Thoracic aorta (tissue), 2 donors: ENCODE data around the gene SEZ6. TPM values are rescaled to one million over a fixed set of nuclear protein-coding genes. Genes with fewer than 3 reads are reported as not detected.

Experiments
- ATAC-seq: fragments of 150-250 bp; one replicate; pipeline ENCODE4 v1.8.0; 2017; ENCODE audit warnings: low read depth; ENCODE audit not compliant: insufficient number of reproducible peaks, low FRiP score
- DNase-seq: peaks from one replicate; pipeline ENCODE4 v3.0.0-alpha.2; 2020; ENCODE audit warnings: low spot score
- H3K27ac ChIP-seq, 2 donors: fragments of 200-600 bp; sonication (generic); 1 replicate in 1 of 2; 2 replicates in 1 of 2; pipeline ENCODE4 v1.5.1; 2016; ENCODE audit warnings: mild to moderate bottlenecking in 2 of 2, moderate library complexity in 2 of 2
- H3K27me3 ChIP-seq: fragments of 200-600 bp; sonication (generic); replicated peaks from 2 replicates; pipeline ENCODE4 v1.6.0; 2016; ENCODE audit warnings: mild to moderate bottlenecking; ENCODE audit not compliant: insufficient read depth
- H3K36me3 ChIP-seq: fragments of 200-600 bp; sonication (generic); one replicate; pipeline ENCODE4 v1.5.1; 2016
- H3K4me1 ChIP-seq, 2 donors: fragments of 200-600 bp; sonication (generic); 1 replicate in 1 of 2; 2 replicates in 1 of 2; pipeline versions ENCODE4 v1.5.1 to v1.6.0; 2016; ENCODE audit warnings: low read depth in 2 of 2, mild to moderate bottlenecking in 1 of 2; ENCODE audit not compliant: control insufficient read depth in 1 of 2
- H3K4me3 ChIP-seq: fragments of 200-600 bp; sonication (generic); 2 replicates; pipeline ENCODE4 v1.5.1; 2016; ENCODE audit warnings: mild to moderate bottlenecking
- H3K9me3 ChIP-seq: fragments of 200-600 bp; sonication (generic); 2 replicates; pipeline ENCODE4 v1.5.1; 2016
- total RNA-seq, 2 donors: library from RNA; depleted of rRNA; stranded (reverse); fragments of >200 nt; gene quantifications; one replicate each; pipeline versions ENCODE4 v1.1.0 to v1.2.3, GENCODE V29; 2016
- TF ChIP-seq, protein P1 (sequence below): fragments of 200-600 bp; sonication (generic); IDR thresholded peaks from one replicate; pipeline ENCODE4 v1.5.1; 2019; ENCODE audit warnings: antibody characterized with exemption

SEZ6 gene
- total RNA-seq, 2 donors from 2014 or later, result not detected

DNA sequence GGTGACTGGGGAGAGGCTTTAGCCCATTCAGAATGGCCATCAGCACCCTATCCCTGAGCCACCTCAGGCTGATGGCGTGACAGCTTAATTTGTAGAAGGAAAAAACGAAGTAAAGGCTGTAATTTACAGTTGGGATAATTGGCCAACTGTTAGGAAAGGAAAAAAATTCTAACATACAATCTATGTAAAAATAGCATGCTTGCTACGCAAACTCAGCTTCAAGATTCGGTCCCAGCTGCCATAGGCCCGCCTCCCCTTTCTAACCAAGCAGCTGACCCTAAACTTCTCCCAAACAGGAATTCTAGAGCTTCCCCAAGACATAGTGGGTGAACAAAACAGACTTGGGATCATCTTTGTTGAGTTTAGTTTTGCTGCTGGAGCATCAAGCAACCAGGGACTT, 4.9 kb downstream of the SEZ6 start:
- Histone ChIP-seq H3K4me1 (no peaks in the 10 kb centered on the region), H3K9me3 (no peaks in the 10 kb centered on the region), H3K4me3 (no peak overlapping the region), H3K27ac (no peak overlapping the region), H3K36me3 (no peaks in the 10 kb centered on the region), H3K27me3 (no peaks in the 10 kb centered on the region)
- DNase-seq, result no peak
- ATAC-seq, result no peak
- TF ChIP-seq, protein P1, sequence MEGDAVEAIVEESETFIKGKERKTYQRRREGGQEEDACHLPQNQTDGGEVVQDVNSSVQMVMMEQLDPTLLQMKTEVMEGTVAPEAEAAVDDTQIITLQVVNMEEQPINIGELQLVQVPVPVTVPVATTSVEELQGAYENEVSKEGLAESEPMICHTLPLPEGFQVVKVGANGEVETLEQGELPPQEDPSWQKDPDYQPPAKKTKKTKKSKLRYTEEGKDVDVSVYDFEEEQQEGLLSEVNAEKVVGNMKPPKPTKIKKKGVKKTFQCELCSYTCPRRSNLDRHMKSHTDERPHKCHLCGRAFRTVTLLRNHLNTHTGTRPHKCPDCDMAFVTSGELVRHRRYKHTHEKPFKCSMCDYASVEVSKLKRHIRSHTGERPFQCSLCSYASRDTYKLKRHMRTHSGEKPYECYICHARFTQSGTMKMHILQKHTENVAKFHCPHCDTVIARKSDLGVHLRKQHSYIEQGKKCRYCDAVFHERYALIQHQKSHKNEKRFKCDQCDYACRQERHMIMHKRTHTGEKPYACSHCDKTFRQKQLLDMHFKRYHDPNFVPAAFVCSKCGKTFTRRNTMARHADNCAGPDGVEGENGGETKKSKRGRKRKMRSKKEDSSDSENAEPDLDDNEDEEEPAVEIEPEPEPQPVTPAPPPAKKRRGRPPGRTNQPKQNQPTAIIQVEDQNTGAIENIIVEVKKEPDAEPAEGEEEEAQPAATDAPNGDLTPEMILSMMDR, result no peak

DNA sequence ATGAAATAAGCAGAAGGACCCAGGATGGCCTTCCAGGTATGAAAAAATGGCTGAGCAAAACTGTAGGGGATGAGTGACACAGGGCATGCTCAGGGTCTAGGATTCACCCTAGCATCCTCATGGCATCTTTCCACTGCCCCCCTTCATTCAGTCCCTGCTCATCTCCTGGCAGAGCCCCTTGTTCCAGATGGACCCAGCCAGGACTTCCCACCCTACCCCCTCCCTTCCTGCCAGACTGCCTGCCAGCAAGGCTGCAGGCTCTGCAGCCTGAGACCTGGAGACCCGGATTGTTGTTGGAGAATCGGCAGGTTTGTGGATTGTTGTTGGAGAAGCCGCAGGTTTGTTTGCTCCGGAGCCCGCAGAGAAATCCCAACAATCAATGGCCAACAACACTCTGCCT, 6.6 kb downstream of the SEZ6 start:
- ATAC-seq (no peak), DNase-seq (no peak)
- no peaks in the 10 kb centered on the region for H3K9me3 ChIP-seq
- TF ChIP-seq, protein P1, result no peak
- no peaks in the 10 kb centered on the region for H3K27me3 ChIP-seq
- H3K4me3 ChIP-seq, result no peak overlapping the region
- no peaks in the 10 kb centered on the region for H3K4me1 ChIP-seq
- no peaks in the 10 kb centered on the region for H3K36me3 ChIP-seq
- H3K27ac ChIP-seq, result no peak overlapping the region

DNA sequence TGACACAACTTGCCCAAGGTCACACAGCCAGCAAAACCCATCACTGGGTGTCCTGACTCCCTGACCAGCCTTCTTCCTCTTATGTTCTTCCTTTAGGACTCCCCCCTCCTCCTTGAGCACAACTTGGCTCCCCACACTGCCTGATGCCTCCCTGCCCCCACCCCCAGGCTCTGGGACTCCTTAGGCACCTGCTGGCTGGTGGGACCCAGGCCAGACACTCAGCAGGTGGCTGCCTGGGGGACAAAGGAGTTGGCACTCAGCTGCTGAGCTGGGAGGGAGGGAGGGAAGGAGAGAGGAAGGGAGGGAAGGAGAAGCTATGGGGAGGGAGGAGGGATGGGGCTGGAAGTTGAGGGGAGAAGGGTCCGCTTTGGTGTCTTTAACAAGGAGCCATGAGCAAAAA, 8.0 kb downstream of the SEZ6 start:
- no peak overlapping the region for H3K4me3 ChIP-seq
- TF ChIP-seq, protein P1, result no peak
- no peaks in the 10 kb centered on the region for H3K4me1 ChIP-seq
- no peaks in the 10 kb centered on the region for H3K36me3 ChIP-seq
- no peaks in the 10 kb centered on the region for H3K27me3 ChIP-seq
- no peaks in the 10 kb centered on the region for H3K9me3 ChIP-seq
- ATAC-seq, result no peak
- no peak overlapping the region for H3K27ac ChIP-seq
- no peak for DNase-seq

DNA sequence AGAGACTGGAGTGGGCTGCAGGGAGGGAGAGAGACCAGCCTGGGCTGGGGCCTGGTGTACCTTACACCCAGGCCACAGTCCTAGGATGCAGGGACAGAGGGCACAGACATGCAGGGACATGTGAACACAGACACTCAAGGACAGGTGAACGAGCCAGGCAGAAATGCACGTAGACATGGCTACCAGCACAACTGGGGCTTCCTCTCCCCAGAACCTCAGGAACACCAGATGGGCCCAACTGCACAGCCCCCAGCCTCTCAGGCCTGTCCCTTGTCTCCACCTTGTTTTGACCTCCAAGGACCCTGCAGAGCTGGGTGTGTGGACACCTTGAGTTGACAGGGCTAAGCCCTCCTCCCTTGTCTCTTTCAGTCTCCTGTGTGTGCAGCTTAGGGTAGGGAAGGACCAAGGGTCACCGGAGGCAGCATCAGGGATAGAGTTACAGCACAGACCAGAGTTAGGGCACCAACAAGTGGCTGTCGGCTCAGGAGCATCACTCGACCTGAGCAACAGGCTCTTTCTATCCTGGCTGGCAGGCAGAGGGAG, 9.2 kb downstream of the SEZ6 start:
- Histone ChIP-seq H3K27me3 (no peaks in the 10 kb centered on the region), H3K4me1 (no peaks in the 10 kb centered on the region), H3K4me3 (no peak overlapping the region), H3K27ac (no peak overlapping the region), H3K36me3 (no peaks in the 10 kb centered on the region), H3K9me3 (no peaks in the 10 kb centered on the region)
- DNase-seq (no peak), ATAC-seq (no peak)
- TF ChIP-seq, protein P1, result no peak

DNA sequence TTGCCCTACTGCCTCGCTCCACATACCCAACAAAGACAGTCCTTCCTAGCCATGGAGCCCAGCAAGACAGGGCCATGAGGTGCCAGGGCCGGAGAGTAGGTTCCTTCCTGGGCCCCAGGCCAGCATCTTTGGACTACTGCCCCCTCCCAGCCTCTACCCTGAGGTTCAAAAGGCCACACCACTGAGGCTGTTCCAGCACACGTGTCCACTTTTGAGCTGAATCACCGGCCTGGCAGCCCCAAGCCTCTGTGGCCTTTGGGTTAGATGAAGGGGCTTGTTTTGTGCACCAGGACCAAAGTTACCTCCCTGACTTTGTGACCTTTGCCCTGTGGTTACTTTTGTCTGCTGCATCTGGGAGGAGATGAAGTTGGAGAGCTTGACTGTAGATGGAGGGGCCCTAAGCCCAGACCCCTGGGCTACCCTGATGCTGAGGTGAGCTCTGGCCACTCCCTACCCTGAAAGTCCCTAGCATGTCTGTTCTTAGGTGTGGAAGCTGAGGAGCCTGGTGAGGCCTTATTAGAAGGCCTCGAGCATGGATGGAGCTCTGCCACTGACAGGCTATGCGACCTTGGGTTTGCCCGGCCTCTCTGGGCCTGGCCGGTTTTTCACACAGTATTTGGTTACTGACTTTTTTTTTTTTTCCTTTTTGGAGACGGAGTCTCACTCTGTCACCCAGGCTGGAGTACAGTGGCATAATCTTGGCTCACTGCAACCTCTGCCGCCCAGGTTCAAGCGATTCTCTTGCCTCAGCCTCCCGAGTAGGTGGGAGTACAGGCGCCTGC, 12.0 kb downstream of the SEZ6 start:
- H3K4me3 ChIP-seq, result no peak overlapping the region
- H3K9me3 ChIP-seq, result no peaks in the 10 kb centered on the region
- TF ChIP-seq, protein P1, result no peak
- H3K27me3 ChIP-seq, result no peaks in the 10 kb centered on the region
- DNase-seq (no peak), ATAC-seq (no peak)
- H3K4me1 ChIP-seq, result no peaks in the 10 kb centered on the region
- H3K27ac ChIP-seq, result no peak overlapping the region
- no peaks in the 10 kb centered on the region for H3K36me3 ChIP-seq
